ENCODE measurements around the gene FHIT. TPM values are rescaled to one million over a fixed set of nuclear protein-coding genes. Genes with fewer than 3 reads are reported as not detected.

Gene FHIT
- total RNA-seq, 1 experiment from 2014 or later, result 3.6 TPM

DNA sequence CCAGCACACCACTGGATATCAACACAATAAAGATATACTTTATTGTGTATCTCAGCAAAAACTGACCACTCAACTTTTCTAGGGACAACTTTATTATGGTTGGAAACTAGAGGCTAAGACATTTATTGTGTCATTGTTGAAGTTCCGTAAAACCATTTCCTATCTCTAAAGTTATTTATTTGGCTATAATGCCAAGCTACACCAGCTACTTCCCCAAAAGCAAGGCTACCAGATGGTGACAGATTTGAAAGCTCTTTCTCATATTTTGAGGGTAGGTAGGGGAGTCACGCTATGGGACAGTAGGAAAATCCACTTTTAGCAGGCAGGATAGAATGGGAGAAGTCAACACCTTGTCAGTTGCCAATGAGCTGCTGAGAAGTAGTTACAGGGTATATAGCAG, 1366.8 kb downstream of the FHIT start:
- POLR2A ChIA-PET (ENCODE audit: unreplicated experiment), result interaction anchor here (0.5 kb wide), 1 partner anchor 808 kb away, joined by 5 read pairs; no protein-coding TSS in a partner anchor
- Histone ChIP-seq H2AFZ (ENCODE audit: low read length) (no peak overlapping the region), H3K9me3 (ENCODE audit: low read length) (no peaks in the 10 kb centered on the region), H3K4me2 (ENCODE audit: low read length) (no peak overlapping the region), H4K20me1 (ENCODE audit: low read length) (no peaks in the 10 kb centered on the region), H3K27ac (ENCODE audit: low read length) (no peak overlapping the region), H3K79me2 (ENCODE audit: low read length) (no peaks in the 10 kb centered on the region), H3K4me3 (ENCODE audit: low read length) (no peak overlapping the region), H3K9ac (ENCODE audit: low read length) (no peak overlapping the region), H3K9me2 (replicated peaks; ENCODE audit: low read length) (no peaks in the 10 kb centered on the region), H3K36me3 (ENCODE audit: low read depth, low read length) (no peaks in the 10 kb centered on the region), H3F3A (ENCODE audit: low read length, unreplicated experiment) (no peaks in the 10 kb centered on the region), H3K27me3 (ENCODE audit: low read length) (no peaks in the 10 kb centered on the region), H3K4me1 (ENCODE audit: insufficient read depth, low read length) (no peaks in the 10 kb centered on the region)
- CTCF ChIA-PET, result no interaction called here
- BruUV-seq (replicated peaks), result no TSS peak
- intact Hi-C loops (cut with micrococcal nuclease), result no loop called here
- ATAC-seq (no peak), DNase-seq (no peak)
- no peak for TF ChIP-seq EZH2phosphoT487 (IDR thresholded peaks at IDR 0.05; ENCODE audit: borderline replicate concordance, low read length)
- TF ChIP-seq, protein P1, sequence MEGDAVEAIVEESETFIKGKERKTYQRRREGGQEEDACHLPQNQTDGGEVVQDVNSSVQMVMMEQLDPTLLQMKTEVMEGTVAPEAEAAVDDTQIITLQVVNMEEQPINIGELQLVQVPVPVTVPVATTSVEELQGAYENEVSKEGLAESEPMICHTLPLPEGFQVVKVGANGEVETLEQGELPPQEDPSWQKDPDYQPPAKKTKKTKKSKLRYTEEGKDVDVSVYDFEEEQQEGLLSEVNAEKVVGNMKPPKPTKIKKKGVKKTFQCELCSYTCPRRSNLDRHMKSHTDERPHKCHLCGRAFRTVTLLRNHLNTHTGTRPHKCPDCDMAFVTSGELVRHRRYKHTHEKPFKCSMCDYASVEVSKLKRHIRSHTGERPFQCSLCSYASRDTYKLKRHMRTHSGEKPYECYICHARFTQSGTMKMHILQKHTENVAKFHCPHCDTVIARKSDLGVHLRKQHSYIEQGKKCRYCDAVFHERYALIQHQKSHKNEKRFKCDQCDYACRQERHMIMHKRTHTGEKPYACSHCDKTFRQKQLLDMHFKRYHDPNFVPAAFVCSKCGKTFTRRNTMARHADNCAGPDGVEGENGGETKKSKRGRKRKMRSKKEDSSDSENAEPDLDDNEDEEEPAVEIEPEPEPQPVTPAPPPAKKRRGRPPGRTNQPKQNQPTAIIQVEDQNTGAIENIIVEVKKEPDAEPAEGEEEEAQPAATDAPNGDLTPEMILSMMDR (conservative IDR thresholded peaks at IDR 0.05; ENCODE audit: low read depth, low read length), result no peak
- no peak for TF ChIP-seq EZH2 (IDR thresholded peaks at IDR 0.05; ENCODE audit: low read length, unreplicated experiment)

DNA sequence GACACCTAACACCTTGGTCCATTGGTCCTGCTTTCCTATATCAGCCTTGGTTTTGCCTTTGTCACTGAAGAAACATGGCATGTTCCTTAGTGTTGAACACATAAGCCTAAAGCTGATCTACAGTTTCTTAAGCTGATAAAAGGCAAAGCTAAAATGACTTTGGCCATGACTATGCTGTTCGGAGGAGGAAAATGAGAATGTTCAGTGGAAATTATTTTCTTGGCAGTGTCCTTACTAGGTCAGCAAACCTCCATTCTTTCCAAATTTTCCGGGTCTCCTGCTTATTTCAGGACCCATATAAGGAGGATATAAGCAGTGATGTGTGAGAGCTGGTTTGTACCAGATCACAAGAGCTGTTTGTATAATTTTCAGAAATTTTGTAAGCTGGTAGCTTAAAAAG, 1368.5 kb downstream of the FHIT start:
- intact Hi-C loops (cut with micrococcal nuclease), result loop anchor here (1.0 kb wide), 1 partner anchor 111 kb away; no protein-coding TSS in a partner anchor
- H3K9me3 ChIP-seq (ENCODE audit: low read length), result no peaks in the 10 kb centered on the region
- no TSS peak for BruUV-seq (replicated peaks)

DNA sequence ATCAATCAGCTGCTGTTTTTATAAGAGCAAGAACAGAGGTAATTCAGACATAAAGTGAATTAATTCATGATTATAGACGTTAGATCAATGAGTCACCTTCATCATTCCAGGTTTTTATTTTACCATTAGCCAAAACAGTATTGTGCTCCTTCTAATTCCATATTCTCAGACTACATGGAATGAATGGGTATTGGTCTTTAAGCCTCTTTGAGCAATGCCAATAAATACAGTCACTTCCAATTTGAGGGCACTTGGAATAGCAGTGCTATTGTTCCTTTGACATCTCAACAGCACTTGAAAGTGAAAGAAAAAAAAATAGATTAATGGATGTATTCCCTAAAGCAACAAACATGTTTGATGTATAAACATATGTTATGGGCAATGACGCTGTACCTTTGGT, 1370.5 kb downstream of the FHIT start:
- TF ChIP-seq EZH2phosphoT487 (IDR thresholded peaks at IDR 0.05; ENCODE audit: borderline replicate concordance, low read length) (no peak), EZH2 (IDR thresholded peaks at IDR 0.05; ENCODE audit: low read length, unreplicated experiment) (no peak)
- TF ChIP-seq, protein P1 (conservative IDR thresholded peaks at IDR 0.05; ENCODE audit: low read depth, low read length), result no peak
- no peak overlapping the region for H2AFZ ChIP-seq (ENCODE audit: low read length)

More for the DNA sequence above, 1368.5 kb downstream of the FHIT start:
- no peaks in the 10 kb centered on the region for H3K27me3 ChIP-seq (ENCODE audit: low read length)
- no peak overlapping the region for H3K27ac ChIP-seq (ENCODE audit: low read length)
- peaks cover 7% of the 10 kb centered on the region for H3K4me1 ChIP-seq (ENCODE audit: insufficient read depth, low read length)
- H4K20me1 ChIP-seq (ENCODE audit: low read length), result no peaks in the 10 kb centered on the region
- no peak for DNase-seq
- H3F3A ChIP-seq (ENCODE audit: low read length, unreplicated experiment), result no peaks in the 10 kb centered on the region
- ChIA-PET CTCF (interaction anchor here (0.6 kb wide), 1 partner anchor 1066 kb away, joined by 6 read pairs; no protein-coding TSS in a partner anchor), POLR2A (ENCODE audit: unreplicated experiment) (no interaction called here)
- no peak overlapping the region for H2AFZ ChIP-seq (ENCODE audit: low read length)
- H3K9me2 ChIP-seq (replicated peaks; ENCODE audit: low read length), result no peaks in the 10 kb centered on the region
- no peaks in the 10 kb centered on the region for H3K36me3 ChIP-seq (ENCODE audit: low read depth, low read length)
- H3K79me2 ChIP-seq (ENCODE audit: low read length), result no peaks in the 10 kb centered on the region
- H3K4me3 ChIP-seq (ENCODE audit: low read length), result no peak overlapping the region
- no peak for ATAC-seq
- H3K4me2 ChIP-seq (ENCODE audit: low read length), result no peak overlapping the region
- TF ChIP-seq, protein P1 (conservative IDR thresholded peaks at IDR 0.05; ENCODE audit: low read depth, low read length), result no peak
- TF ChIP-seq EZH2 (IDR thresholded peaks at IDR 0.05; ENCODE audit: low read length, unreplicated experiment) (no peak), EZH2phosphoT487 (IDR thresholded peaks at IDR 0.05; ENCODE audit: borderline replicate concordance, low read length) (no peak)
- H3K9ac ChIP-seq (ENCODE audit: low read length), result no peak overlapping the region

More for the DNA sequence above, 1370.5 kb downstream of the FHIT start:
- no peak for ATAC-seq
- no peak overlapping the region for H3K27ac ChIP-seq (ENCODE audit: low read length)
- intact Hi-C loops (cut with micrococcal nuclease), result no loop called here
- no peaks in the 10 kb centered on the region for H3K27me3 ChIP-seq (ENCODE audit: low read length)
- H3K9ac ChIP-seq (ENCODE audit: low read length), result no peak overlapping the region
- no peaks in the 10 kb centered on the region for H3K9me2 ChIP-seq (replicated peaks; ENCODE audit: low read length)
- BruUV-seq (replicated peaks), result no TSS peak
- DNase-seq, result no peak
- no peaks in the 10 kb centered on the region for H3K79me2 ChIP-seq (ENCODE audit: low read length)
- no peaks in the 10 kb centered on the region for H3K36me3 ChIP-seq (ENCODE audit: low read depth, low read length)
- H3K4me2 ChIP-seq (ENCODE audit: low read length), result no peak overlapping the region
- no peaks in the 10 kb centered on the region for H3K9me3 ChIP-seq (ENCODE audit: low read length)
- H3K4me3 ChIP-seq (ENCODE audit: low read length), result no peak overlapping the region
- ChIA-PET CTCF (no interaction called here), POLR2A (ENCODE audit: unreplicated experiment) (no interaction called here)
- H3F3A ChIP-seq (ENCODE audit: low read length, unreplicated experiment), result no peaks in the 10 kb centered on the region
- no peaks in the 10 kb centered on the region for H4K20me1 ChIP-seq (ENCODE audit: low read length)
- peaks cover 14% of the 10 kb centered on the region for H3K4me1 ChIP-seq (ENCODE audit: insufficient read depth, low read length)

All from PC-3 (cell line).